Glutamatergic neuron (in vitro differentiated cells): ENCODE measurements around the gene GAPDH. TPM values are rescaled to one million over a fixed set of nuclear protein-coding genes. Genes with fewer than 3 reads are reported as not detected.

ENCODE experiments used
- DNase-seq: peaks from one replicate; pipeline ENCODE4 v3.0.0; 2022
- H3K27ac Mint-ChIP-seq: one replicate; pipeline ENCODE4 v1.8.0; 2020; ENCODE audit warnings: mild to moderate bottlenecking, mixed read lengths, inconsistent platforms; ENCODE audit not compliant: unreplicated experiment
- H3K27me3 Mint-ChIP-seq: one replicate; pipeline ENCODE4 v1.8.0; 2020; ENCODE audit warnings: mild to moderate bottlenecking, moderate library complexity, mixed read lengths, inconsistent platforms; ENCODE audit not compliant: unreplicated experiment
- H3K36me3 Mint-ChIP-seq: one replicate; pipeline ENCODE4 v1.8.0; 2020; ENCODE audit warnings: mild to moderate bottlenecking, mixed read lengths, inconsistent platforms; ENCODE audit not compliant: unreplicated experiment
- H3K4me1 Mint-ChIP-seq: one replicate; pipeline ENCODE4 v1.8.0; 2020; ENCODE audit warnings: mild to moderate bottlenecking, low read depth, mixed read lengths, inconsistent platforms; ENCODE audit not compliant: unreplicated experiment
- H3K4me3 Mint-ChIP-seq: one replicate; pipeline ENCODE4 v1.8.0; 2020; ENCODE audit warnings: mild to moderate bottlenecking, mixed read lengths, inconsistent platforms; ENCODE audit not compliant: unreplicated experiment
- H3K9me3 Mint-ChIP-seq: one replicate; pipeline ENCODE4 v1.8.0; 2020; ENCODE audit warnings: mild to moderate bottlenecking, moderate library complexity, mixed read lengths, inconsistent platforms; ENCODE audit not compliant: unreplicated experiment
- CTCF ChIP-seq: fragments of 200-600 bp; sonication (generic); IDR thresholded peaks from one replicate; pipeline ENCODE4 v1.5.0; 2021; ENCODE audit not compliant: partially characterized antibody, unreplicated experiment
- total RNA-seq: library from RNA; stranded (reverse); fragmentation: NEBNext Ultra II Directional; extraction: Animal tissue kit (Norgen Biotek cat#: 25700); gene quantifications from one replicate; pipeline ENCODE4 v1.2.1, GENCODE V29; 2021; ENCODE audit not compliant: unreplicated experiment

The GAPDH gene
- total RNA-seq, 1 donor from 2014 or later = 2,124 TPM

- no peak for DNase-seq
- peaks cover 4% of the 10 kb centered on the region for H3K4me1 Mint-ChIP-seq
- no peak for TF ChIP-seq CTCF
- no peaks in the 10 kb centered on the region for H3K36me3 Mint-ChIP-seq
- H3K27me3 Mint-ChIP-seq = no peaks in the 10 kb centered on the region
- peaks cover under 1% of the 10 kb centered on the region for H3K9me3 Mint-ChIP-seq
- no peak overlapping the region for H3K4me3 Mint-ChIP-seq
- H3K27ac Mint-ChIP-seq = no peak overlapping the region
These were observed 9.7 kb upstream of the GAPDH start for GRCh38 chr12:6524648-6525047.

DNA sequence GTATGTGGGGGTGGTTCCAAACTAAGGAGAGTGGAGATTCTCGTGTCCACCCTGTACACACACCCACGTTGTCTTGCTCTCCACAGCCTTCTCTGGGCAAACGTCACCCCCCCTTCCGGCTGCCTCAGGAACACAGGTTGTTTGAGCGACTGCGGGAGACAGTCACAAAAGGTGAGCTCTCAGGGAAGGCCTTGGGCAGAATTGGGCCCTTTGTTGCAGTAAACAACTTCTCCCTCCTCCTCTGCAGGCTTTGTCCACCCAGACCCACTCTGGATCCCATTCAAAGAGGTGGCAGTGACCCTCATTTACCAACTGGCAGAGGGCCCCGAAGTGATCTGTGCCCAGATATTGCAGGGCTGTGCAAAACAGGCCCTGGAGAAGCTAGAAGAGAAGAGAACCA lies 8.1 kb upstream of the GAPDH start:
- peaks cover 2% of the 10 kb centered on the region for H3K9me3 Mint-ChIP-seq
- no peak for TF ChIP-seq CTCF
- H3K4me3 Mint-ChIP-seq = no peak overlapping the region
- H3K4me1 Mint-ChIP-seq = peaks cover 13% of the 10 kb centered on the region
- no peaks in the 10 kb centered on the region for H3K27me3 Mint-ChIP-seq
- H3K27ac Mint-ChIP-seq = no peak overlapping the region
- DNase-seq = no peak
- no peaks in the 10 kb centered on the region for H3K36me3 Mint-ChIP-seq

GRCh38 chr12:6526766-6527525 lies 7.4 kb upstream of the GAPDH start:
- DNase-seq = no peak
- no peak overlapping the region for H3K27ac Mint-ChIP-seq
- peaks cover 2% of the 10 kb centered on the region for H3K27me3 Mint-ChIP-seq
- H3K9me3 Mint-ChIP-seq = peaks cover 4% of the 10 kb centered on the region
- peaks cover 16% of the 10 kb centered on the region for H3K4me1 Mint-ChIP-seq
- no peak overlapping the region for H3K4me3 Mint-ChIP-seq
- no peak for TF ChIP-seq CTCF
- no peaks in the 10 kb centered on the region for H3K36me3 Mint-ChIP-seq

GRCh38 chr12:6527711-6528110 lies 6.6 kb upstream of the GAPDH start:
- peaks cover 12% of the 10 kb centered on the region for H3K9me3 Mint-ChIP-seq
- no peak for DNase-seq
- H3K4me1 Mint-ChIP-seq = peaks cover 23% of the 10 kb centered on the region
- peaks cover 7% of the 10 kb centered on the region for H3K27me3 Mint-ChIP-seq
- TF ChIP-seq CTCF = no peak
- no peak overlapping the region for H3K27ac Mint-ChIP-seq
- no peak overlapping the region for H3K4me3 Mint-ChIP-seq
- H3K36me3 Mint-ChIP-seq = no peaks in the 10 kb centered on the region

DNA sequence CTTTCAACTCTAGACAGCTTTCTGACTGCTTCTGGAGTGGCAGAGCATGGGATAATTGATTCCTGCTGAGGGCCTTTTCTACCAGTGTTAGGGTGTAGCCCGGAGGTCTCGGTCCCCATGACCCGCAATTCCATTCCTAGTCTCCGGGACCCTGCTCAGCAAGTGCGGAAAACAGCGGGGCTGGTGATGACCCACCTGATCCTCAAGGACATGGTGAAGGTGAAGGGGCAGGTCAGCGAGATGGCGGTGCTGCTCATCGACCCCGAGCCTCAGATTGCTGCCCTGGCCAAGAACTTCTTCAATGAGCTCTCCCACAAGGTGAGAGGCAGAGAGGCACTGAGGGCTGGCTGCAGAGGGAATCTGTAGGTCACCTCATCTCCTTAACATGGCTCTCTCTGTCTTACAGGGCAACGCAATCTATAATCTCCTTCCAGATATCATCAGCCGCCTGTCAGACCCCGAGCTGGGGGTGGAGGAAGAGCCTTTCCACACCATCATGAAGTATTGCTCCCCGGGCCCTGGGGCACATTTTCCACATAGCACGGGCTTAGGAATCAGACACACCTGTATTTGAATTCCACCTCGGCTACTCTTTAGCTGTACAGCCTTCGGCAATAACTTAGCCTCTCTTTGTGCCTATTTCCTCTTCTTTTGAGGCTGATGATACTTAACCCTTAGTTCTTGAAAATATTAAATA lies 5.6 kb upstream of the GAPDH start:
- Mint-ChIP-seq H3K27ac (no peak overlapping the region), H3K9me3 (peaks cover 13% of the 10 kb centered on the region), H3K27me3 (peaks cover 10% of the 10 kb centered on the region), H3K4me1 (peaks cover 25% of the 10 kb centered on the region), H3K36me3 (no peaks in the 10 kb centered on the region), H3K4me3 (no peak overlapping the region)
- no peak for DNase-seq
- TF ChIP-seq CTCF = no peak
